Epidermal melanocyte (primary cell): ENCODE data around the gene GAL3ST1.
"Not testable (repeated sequence)": the region's sequence is repeated elsewhere in the genome, so short reads cannot be mapped to it uniquely, and the experiment has no call there.

Experiments used
- DNase-seq: peaks from one replicate; pipeline ENCODE4 v3.0.0; 2011; ENCODE audit warnings: low spot score; ENCODE audit not compliant: insufficient read length

GAL3ST1 gene

DNA sequence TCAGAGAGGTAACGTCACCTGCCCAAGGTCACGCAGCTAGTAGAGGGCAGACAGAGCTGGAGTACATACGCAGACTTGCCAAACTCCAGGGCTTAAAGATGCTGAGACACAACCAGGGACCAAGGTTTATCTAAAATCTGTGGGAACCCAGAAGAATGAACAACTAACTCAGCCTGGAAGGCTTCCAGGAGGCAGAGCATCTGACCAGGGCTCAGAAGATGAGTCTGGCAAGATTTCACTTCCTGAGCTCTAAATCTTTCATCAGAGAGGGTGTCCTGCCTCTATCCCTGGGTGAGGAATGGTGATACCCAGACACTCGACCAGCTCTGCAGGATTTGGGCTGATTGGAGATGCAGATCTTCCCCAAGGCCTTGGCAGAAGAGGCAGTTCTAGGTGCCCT, 9.1 kb downstream of the GAL3ST1 start:
- DNase-seq = no peak

DNA sequence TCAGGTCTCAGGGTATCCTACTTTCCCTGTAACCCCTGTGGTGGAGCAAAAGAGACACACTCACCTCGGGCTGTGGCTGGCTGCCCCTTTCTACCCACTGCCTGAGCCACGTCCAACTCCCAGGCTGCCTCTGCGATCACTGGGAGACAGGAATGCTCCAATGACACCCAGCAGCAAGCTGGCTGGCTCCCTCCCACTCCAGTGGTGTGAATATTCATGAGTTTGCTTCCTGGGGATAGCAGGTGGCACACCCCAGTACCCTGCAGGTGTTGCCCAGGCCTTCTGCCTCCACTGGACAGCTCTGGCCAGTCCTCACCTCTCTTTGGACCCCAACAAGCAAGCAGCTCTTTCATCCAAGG, 9.7 kb downstream of the GAL3ST1 start:
- DNase-seq = no peak

DNA sequence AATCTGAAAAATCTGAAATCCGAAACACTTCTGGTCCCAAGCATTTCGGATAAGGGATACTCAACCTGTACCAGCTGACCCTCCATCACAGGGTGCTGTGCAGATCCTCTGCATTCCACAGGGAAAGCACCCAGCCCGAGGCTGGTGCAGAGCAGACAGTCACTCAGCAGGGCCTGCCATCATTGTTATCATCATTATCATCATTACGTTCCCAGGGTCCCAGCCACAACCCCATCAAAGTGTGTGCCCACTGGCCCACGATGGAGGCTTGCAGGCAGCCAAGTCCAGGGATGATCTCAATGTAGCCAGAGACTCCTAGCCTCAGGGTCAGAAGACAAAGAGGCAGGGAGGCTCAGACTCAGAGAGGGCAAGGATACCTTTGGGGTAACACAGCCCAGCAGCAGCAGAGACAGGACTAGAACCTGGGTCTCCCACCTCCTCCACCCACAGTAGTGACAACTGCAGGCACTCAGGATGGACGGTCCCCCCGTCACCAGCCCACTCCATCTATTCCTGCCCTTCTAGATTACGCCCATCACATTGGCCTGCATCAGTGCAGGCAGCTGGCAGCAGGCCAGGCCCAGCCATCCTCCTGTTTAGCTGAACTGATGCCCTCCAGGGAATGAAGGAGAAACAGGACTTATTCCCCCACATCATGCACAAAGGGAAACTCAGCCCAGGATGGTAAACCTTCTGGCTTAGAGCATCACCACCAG, 10.3 kb downstream of the GAL3ST1 start:
- DNase-seq = no peak

DNA sequence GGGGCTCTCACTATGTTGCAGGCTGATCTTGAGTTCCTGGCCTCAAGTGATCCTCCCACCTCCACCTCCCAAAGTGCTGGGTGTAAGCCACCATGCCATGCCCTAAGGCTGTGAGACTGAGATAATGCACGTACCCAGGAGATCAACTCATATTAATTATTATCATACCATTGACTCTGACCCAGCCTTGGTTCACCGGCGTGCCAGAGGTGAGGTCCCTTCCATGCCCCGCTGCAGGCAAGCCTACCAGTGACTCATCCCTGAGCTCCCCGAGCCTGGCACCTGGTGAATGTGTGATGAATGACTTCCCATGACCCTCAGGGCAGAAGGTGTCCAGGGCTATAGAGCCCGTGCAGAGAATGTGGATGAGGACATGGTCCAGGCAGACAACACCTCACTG, 12.1 kb downstream of the GAL3ST1 start:
- DNase-seq = no peak

DNA sequence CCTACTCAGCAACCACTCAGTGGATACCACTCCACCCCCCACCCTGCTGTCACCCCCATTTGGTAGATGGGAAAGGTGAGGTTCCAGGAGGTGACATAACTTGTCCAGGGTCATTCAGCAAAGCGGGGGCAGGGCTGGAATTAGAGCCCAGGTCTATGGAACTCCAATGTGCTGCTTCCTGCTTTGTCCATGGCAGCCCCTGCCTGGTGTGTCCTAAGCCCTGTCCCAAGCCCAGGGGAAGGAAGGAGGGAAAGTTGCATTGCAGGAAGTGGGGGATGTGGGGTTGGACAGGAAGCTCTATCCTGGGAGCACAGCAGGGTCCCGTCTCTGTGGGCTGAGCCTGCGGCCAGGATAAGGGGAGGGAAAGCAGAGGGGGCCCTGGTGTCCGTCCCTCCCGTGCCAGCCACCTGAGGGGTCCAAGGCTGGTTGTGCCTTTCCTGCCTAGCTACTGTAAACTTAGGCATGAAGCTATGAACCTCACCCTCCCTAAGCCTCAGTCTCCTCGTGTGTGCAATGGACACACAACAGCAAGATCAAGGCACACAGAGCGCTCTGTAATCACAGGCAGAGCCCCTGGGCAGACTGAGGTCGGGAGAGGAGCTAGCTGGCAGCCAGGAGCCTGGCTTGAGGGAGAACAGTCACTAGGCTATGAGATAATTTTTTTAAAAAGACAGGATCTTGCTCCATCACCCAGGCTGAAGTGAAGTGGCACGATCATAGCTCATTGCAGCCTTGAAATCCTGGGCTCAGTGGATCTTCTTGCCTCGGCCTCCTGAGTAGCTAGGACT, 12.9 kb downstream of the GAL3ST1 start:
- DNase-seq = no peak

DNA sequence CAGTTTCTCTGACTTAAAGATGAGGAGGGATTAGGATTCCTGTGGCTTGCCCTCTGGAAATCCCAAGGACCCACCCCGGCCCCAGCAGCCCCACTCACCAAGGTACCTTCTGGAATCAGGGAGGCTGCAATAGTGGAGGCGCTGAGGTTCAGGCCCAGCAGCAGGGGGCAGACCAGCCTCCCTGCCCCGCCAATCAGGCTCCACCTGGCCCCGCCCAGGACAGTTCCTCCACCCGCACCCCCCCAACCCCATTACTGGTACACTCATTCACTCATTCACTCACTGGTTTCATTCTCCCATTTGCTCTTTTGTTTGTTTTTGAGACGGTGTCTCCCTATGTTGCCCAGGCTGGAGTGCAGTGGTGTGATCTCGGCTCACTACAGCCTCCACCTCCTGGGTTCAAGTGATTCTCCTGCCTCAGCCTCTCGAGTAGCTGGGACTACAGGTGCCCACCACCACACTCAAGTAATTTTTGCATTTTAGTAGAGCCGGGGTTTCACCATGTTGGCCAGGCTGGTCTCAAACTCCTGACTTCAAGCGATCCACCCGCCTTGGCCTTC, 13.7 kb downstream of the GAL3ST1 start:
- not testable (repeated sequence) for DNase-seq

DNA sequence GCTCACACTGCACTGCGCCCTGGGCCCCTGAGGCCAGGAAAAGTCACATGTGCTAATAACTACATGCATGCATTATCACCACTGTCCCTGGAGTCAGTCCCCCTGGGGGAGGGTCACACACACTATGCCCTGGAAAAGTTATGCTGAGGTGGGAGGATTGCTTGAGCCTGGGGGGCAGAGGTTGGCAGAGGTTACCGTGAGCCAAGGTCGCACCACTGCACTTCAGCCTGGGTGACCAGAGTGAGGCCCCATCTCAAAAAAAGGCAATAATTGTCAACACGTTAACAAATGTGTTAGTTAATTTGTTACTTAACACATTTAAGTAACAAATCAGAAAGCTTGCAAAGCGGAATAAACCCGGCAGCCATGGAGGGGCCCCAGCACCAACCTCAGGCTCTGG, 14.6 kb downstream of the GAL3ST1 start:
- no peak for DNase-seq

DNA sequence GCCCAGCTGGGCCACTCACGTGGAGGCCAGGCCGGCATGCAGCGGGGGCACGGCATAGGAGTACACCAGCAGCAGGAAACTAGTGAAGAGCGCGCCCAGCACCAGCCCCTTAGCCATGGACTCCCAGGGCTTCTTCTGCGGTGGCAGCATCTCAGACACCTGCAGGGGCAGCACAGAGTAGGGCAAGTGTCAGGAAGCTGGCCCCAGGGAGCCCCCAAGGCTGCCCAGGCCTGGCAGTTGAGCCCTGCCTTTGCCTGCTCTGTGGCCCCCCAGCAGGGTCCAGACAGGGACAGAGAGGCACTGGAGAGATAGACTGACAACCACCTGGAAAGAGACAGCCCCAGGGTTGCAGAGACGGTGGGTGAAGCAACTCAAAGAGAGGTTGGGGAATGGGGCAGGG, 17.2 kb downstream of the GAL3ST1 start:
- no peak for DNase-seq

DNA sequence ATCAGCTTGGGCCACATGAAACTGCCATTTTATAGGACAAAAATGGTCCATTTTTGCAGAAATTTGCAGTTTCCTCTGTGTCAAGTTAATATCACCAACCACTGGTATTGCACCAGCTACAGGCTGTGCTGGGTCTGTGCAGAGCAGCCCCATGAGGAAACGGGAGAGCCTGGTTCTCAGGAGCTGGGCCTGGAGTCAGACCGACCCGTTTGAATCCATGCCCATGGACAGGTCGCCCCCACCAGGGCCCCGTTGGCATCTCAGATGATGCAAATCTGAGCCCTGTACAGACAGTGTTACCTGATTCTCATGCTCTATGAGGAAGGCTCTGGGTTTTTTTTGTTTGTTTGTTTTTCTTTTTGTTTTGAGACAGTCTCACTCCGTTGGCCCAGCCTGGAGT, 18.1 kb downstream of the GAL3ST1 start:
- DNase-seq = no peak

DNA sequence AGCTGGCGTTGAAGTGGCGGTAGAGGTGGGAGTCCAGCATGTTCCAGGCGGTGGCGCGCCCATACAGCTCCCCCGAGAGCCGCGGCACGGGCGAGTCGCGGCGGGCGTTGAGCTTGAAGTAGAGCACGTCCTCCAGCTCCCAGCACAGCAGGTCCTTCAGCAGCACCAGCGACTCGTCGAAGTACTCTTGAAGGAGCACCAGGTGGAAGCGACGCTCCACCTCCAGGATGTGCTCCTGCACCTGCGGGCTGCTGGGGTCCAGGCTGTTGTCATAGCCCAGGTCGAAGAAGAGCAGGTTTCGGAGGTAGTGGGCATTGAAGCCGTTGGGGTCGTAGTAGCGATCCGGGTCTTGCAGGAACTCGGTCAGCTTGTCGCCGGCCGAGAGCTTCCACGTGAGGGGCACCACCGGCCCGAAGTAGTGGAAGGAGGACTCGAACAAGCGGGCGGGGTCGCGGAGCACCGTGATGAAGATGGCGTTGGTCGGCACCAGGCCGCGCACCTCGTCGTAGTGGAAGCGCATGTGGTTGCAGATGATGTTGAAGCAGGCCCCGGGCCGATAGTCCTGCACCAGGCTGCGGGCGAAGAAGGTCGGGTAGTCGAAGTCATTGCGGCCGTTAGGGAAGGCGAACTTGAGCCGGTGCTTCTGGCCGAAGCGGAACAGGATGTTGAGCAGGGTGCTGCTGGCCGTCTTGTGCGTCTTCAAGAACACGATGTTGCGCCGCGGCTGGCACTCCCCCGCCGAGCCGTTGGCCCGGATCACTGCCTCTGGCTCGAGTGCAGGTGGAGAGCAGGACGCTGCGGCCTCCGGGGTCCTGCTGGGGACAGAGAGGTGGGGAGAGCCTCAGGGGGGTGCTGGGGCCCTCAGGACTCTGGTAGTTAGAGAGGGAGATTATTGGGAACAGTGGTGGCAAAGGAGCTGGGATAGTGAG, 18.9 kb downstream of the GAL3ST1 start:
- no peak for DNase-seq

DNA sequence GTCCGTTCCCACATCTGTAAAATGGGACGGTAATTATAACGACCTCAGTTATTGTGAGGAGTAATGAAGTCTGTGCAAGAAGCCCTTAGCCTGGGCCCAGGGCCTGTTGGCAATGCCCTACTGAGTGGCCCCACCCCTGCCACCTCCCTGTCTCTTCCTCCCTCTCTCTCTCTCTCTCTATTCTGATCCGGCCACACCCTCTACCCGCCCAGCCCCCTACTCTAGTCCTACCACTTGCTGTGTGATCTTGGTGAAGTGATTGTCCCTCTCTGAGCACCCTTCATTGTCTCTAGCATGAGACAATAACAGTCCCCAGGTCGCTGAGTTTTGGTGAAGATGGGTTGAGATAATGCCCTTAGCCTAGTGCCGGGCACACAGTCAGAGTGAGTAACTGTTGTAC, 20.5 kb downstream of the GAL3ST1 start:
- DNase-seq = no peak

DNA sequence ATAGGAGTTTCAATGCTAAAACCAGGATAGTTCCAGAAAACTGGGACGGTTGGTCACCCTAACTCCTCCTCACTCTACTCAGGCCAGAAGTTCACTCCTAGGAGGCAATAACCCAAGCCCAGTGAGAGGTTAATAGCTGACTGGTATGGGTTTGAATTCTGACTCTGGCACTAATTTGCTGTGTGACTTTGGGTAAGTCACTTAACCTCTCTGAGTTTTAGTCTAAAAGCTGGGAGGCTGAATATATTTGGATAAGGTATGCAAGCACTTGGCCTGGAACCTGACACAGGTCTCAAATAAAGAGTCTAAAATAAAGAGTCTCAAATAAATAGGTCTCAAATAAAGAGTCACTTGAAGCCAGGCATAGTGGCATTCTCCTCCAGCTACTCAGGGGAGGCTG, 21.7 kb downstream of the GAL3ST1 start:
- DNase-seq = no peak

DNA sequence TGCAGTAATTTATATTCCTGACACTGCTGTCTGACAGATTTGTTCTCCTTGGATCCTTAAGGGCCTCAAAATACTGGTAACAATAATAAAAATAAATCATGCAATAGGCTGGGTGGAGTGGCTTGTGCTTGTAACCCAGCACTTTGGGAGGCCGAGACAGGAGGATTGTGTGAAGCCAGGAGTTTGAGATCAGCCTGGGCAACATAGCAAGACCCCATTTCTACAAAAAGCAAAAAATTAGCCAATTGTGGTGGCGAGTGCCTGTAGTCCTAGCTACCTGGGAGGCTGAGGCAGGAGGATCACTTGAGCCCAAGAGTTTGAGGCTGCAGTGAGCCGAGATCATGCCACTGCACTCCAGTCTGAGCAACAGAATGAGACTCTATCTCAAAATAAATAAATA, 22.7 kb downstream of the GAL3ST1 start:
- DNase-seq = not testable (repeated sequence)

DNA sequence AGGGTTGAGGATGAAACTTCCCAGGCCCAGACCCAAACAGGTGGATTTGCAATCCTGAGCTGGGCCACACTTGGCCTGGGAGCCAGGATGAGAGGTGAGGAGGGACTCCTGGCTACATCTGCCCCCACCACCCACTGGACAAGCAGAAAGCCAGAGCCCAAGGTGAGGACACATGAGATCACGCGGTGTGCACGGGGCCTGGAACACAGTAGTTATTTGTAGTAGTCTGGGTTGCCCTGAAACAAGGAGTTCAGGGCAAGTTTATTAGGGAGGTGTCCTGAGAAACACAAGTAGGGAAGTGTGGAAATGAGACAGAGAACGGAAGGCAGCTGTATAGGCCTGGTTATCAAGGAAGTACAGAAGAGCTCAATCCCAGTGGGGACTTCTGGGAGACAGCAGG, 27.3 kb downstream of the GAL3ST1 start:
- no peak for DNase-seq

DNA sequence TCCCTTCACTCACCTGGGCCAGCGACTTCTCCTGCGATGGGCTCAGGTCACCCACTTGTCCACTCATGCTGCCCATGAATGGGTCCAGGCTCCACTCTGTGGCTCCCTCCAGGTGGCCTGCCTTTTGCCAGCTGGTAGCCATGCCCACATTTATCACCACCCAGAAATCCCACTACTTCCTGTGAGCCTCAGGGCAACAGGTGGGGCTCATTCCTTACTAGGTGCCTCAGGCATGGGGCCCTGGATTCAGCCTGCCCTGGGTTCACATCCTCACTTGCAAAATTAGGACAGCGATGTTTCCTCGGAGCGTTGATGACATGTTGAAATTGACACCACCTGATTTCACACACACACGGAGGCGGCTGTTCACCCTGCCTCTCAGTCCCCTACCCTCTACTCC, 27.8 kb downstream of the GAL3ST1 start, which contains the start of gene SEC14L6:
SEC14L6 (minus strand) TSS at position 126 of the 400 bp plus-strand sequence; CDS start at position 67, 59 bp downstream.
- DNase-seq = no peak

DNA sequence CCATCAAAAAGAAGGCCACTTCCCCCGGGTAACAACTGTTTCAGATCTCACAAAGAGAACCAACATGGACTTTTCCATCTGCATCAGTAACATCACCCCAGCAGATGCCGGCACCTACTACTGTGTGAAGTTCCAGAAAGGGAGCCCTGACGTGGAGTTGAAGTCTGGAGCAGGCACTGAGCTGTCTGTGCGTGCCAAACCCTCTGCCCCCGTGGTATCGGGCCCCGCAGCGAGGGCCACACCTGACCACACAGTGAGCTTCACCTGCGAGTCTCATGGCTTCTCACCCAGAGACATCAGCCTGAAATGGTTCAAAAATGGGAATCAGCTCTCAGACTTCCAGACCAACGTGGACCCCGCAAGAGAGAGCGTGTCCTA, 31.7 kb downstream of the GAL3ST1 start:
- no peak for DNase-seq

DNA sequence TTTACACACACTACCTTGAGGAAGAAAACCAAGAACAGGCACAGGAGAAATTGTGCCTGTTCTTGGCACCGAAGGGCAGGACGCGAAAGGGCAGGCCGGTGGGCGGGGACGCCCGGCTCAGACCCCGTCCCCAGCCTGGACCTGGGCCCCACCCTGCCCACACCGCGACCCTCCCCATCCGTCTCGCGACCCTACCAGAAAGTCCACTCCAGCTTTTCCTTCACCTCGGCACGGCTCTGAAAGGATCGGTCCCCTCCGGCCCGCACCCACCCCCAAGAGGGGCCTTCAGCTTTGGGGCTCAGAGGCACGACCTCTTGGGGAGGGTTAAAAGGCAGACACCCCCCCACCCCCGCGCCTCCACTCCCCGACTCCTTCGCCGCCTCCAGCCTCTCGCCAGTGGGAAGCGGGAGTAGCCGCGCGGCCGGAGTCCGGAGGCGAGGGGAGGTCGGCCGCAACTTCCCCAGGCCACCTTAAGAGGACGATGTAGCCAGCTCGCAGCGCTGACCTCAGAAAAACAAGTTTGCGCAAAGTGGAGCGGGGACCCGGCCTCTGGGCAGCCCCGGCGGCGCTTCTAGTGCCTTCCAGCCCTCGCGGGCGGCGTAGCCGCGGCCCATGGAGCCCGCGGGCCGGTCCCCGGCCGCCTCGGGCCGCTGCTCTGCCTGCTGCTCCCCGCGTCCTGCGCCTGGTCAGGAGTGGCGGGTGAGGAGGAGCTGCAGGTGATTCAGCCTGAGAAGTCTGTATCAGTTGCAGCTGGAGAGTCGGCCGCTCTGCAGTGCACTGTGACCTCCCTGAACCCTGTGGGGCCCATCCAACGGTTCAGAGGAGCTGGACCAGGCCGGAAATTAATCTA, 32.3 kb downstream of the GAL3ST1 start:
- no peak for DNase-seq

DNA sequence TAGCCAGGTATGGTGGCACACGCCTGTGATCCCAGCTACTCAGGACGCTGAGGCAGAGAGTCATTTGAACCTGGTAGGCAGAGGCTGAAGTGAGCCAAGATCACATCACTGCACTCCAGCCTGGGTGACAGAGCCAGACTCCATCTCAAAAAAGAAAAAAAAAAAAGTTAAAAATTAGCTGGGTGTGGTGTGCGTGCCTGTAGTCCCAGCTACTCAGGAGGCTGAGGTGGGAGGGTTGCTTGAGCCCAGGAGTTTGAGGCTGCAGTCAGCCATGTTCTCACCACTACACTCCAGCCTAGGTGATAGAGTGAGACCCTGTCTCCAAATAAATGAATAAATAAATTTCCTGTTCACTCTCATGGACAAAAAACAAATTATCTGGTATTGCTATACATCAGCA, 33.0 kb downstream of the GAL3ST1 start:
- DNase-seq = not testable (repeated sequence)

DNA sequence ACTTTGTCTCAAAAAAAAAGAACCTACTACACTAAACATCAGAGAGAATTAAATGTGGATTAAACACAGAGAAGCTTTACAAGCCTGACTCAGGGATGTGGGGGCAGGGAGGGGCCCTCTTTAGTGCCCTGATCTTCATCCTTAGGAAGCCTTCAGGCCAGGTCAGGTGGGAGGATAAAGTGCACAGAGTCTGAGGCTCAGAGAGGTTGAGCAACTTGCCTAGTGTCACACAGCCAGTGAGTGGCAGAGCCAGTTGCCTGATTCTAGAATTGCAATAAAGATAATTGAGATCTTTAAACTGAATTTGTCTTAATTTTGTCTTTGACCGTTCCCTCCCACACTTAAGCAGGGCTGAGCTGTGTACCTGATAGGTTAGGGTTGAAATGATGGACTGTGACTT, 35.1 kb downstream of the GAL3ST1 start:
- no peak for DNase-seq

DNA sequence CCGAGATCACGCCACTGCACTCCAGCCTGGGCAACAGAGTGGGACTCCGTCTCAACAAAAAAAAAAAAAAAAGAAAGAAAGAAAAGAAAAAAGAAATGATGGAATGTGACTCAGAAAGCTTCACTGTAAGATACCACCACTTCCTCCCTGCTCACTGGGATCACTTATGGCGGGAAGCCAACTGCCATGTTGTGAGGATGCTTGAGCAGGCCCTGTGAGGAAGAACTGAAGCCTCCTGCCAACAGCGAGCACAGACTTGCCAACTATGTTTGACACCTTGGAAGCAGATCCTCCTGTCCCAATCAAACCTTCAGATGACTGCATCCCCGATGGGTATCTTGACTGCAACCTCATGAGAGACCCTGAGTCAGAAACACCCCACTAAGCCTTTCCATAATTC, 36.2 kb downstream of the GAL3ST1 start:
- DNase-seq = no peak
